Measurements from ENCODE around the gene RDM1. TPM values are rescaled to one million over a fixed set of nuclear protein-coding genes. Genes with fewer than 3 reads are reported as not detected.

RDM1 gene
- polyA plus RNA-seq, 2 donors, result 0.55 TPM

- Histone ChIP-seq H3K27ac (ENCODE audit: low read depth in 2 of 2, low read length in 1 of 2) (no peak overlapping the region), H3K27me3 (ENCODE audit: control insufficient read depth in 1 of 2, insufficient read depth in 2 of 2, low read length in 2 of 2) (no peaks in the 10 kb centered on the region), H3K9me3 (ENCODE audit: control insufficient read depth in 2 of 2, insufficient read depth in 1 of 2, low read depth in 1 of 2, low read length in 1 of 2) (no peaks in the 10 kb centered on the region), H3K4me3 (ENCODE audit: low read depth in 1 of 2, low read length in 2 of 2) (no peak overlapping the region), H3K36me3 (ENCODE audit: control insufficient read depth in 2 of 2, insufficient read depth in 2 of 2, low read length in 1 of 2) (no peaks in the 10 kb centered on the region), H3K4me1 (ENCODE audit: control insufficient read depth in 2 of 2, insufficient read depth in 2 of 2, low read length in 1 of 2) (no peaks in the 10 kb centered on the region)
- 64 to 65% methylated on average over 3 of the region's 3 CpGs for WGBS, 2 donors
Measured at GRCh38 chr17:35915153-35915964, 15.2 kb downstream of the RDM1 start.

GRCh38 chr17:35914354-35914753 lies 16.2 kb downstream of the RDM1 start:
- no peaks in the 10 kb centered on the region for H3K4me1 ChIP-seq (ENCODE audit: control insufficient read depth in 2 of 2, insufficient read depth in 2 of 2, low read length in 1 of 2)
- no peaks in the 10 kb centered on the region for H3K9me3 ChIP-seq (ENCODE audit: control insufficient read depth in 2 of 2, insufficient read depth in 1 of 2, low read depth in 1 of 2, low read length in 1 of 2)
- H3K27ac ChIP-seq (ENCODE audit: low read depth in 2 of 2, low read length in 1 of 2), result no peak overlapping the region
- H3K27me3 ChIP-seq (ENCODE audit: control insufficient read depth in 1 of 2, insufficient read depth in 2 of 2, low read length in 2 of 2), result no peaks in the 10 kb centered on the region
- no peak overlapping the region for H3K4me3 ChIP-seq (ENCODE audit: low read depth in 1 of 2, low read length in 2 of 2)
- H3K36me3 ChIP-seq (ENCODE audit: control insufficient read depth in 2 of 2, insufficient read depth in 2 of 2, low read length in 1 of 2), result no peaks in the 10 kb centered on the region
- 90 to 95% methylated on average over 1 of the region's 1 CpG for WGBS, 2 donors

GRCh38 chr17:35913609-35914008 lies 17.0 kb downstream of the RDM1 start:
- no peak overlapping the region for H3K4me3 ChIP-seq (ENCODE audit: low read depth in 1 of 2, low read length in 2 of 2)
- H3K27me3 ChIP-seq (ENCODE audit: control insufficient read depth in 1 of 2, insufficient read depth in 2 of 2, low read length in 2 of 2), result no peaks in the 10 kb centered on the region
- H3K27ac ChIP-seq (ENCODE audit: low read depth in 2 of 2, low read length in 1 of 2), result no peak overlapping the region
- WGBS, 2 donors, result 72 to 83% methylated on average over 4 of the region's 4 CpGs
- H3K36me3 ChIP-seq (ENCODE audit: control insufficient read depth in 2 of 2, insufficient read depth in 2 of 2, low read length in 1 of 2), result no peaks in the 10 kb centered on the region
- H3K9me3 ChIP-seq (ENCODE audit: control insufficient read depth in 2 of 2, insufficient read depth in 1 of 2, low read depth in 1 of 2, low read length in 1 of 2), result no peaks in the 10 kb centered on the region
- no peaks in the 10 kb centered on the region for H3K4me1 ChIP-seq (ENCODE audit: control insufficient read depth in 2 of 2, insufficient read depth in 2 of 2, low read length in 1 of 2)

- Histone ChIP-seq H3K9me3 (ENCODE audit: control insufficient read depth in 2 of 2, insufficient read depth in 1 of 2, low read depth in 1 of 2, low read length in 1 of 2) (no peaks in the 10 kb centered on the region), H3K4me3 (ENCODE audit: low read depth in 1 of 2, low read length in 2 of 2) (no peak overlapping the region), H3K27ac (ENCODE audit: low read depth in 2 of 2, low read length in 1 of 2) (no peak overlapping the region), H3K36me3 (ENCODE audit: control insufficient read depth in 2 of 2, insufficient read depth in 2 of 2, low read length in 1 of 2) (no peaks in the 10 kb centered on the region), H3K27me3 (ENCODE audit: control insufficient read depth in 1 of 2, insufficient read depth in 2 of 2, low read length in 2 of 2) (no peaks in the 10 kb centered on the region), H3K4me1 (ENCODE audit: control insufficient read depth in 2 of 2, insufficient read depth in 2 of 2, low read length in 1 of 2) (no peaks in the 10 kb centered on the region)
- 71 to 82% methylated on average over 2 of the region's 2 CpGs for WGBS, 2 donors
Measured at GRCh38 chr17:35912942-35913341, 17.6 kb downstream of the RDM1 start.

- 97% methylated on average over 3 of the region's 3 CpGs for WGBS, 2 donors
- Histone ChIP-seq H3K27me3 (ENCODE audit: control insufficient read depth in 1 of 2, insufficient read depth in 2 of 2, low read length in 2 of 2) (no peaks in the 10 kb centered on the region), H3K36me3 (ENCODE audit: control insufficient read depth in 2 of 2, insufficient read depth in 2 of 2, low read length in 1 of 2) (no peaks in the 10 kb centered on the region), H3K4me1 (ENCODE audit: control insufficient read depth in 2 of 2, insufficient read depth in 2 of 2, low read length in 1 of 2) (no peaks in the 10 kb centered on the region), H3K4me3 (ENCODE audit: low read depth in 1 of 2, low read length in 2 of 2) (no peak overlapping the region), H3K9me3 (ENCODE audit: control insufficient read depth in 2 of 2, insufficient read depth in 1 of 2, low read depth in 1 of 2, low read length in 1 of 2) (no peaks in the 10 kb centered on the region), H3K27ac (ENCODE audit: low read depth in 2 of 2, low read length in 1 of 2) (no peak overlapping the region)
Measured at GRCh38 chr17:35912339-35912912, 18.1 kb downstream of the RDM1 start.

GRCh38 chr17:35909408-35909807 lies 21.2 kb downstream of the RDM1 start:
- H3K27me3 ChIP-seq (ENCODE audit: control insufficient read depth in 1 of 2, insufficient read depth in 2 of 2, low read length in 2 of 2), result no peaks in the 10 kb centered on the region
- no peak overlapping the region for H3K4me3 ChIP-seq (ENCODE audit: low read depth in 1 of 2, low read length in 2 of 2)

GRCh38 chr17:35907691-35908090 lies 22.9 kb downstream of the RDM1 start:
- H3K27me3 ChIP-seq (ENCODE audit: control insufficient read depth in 1 of 2, insufficient read depth in 2 of 2, low read length in 2 of 2), result no peaks in the 10 kb centered on the region
- H3K4me3 ChIP-seq (ENCODE audit: low read depth in 1 of 2, low read length in 2 of 2), result no peak overlapping the region
- H3K4me1 ChIP-seq (ENCODE audit: control insufficient read depth in 2 of 2, insufficient read depth in 2 of 2, low read length in 1 of 2), result no peaks in the 10 kb centered on the region
- H3K9me3 ChIP-seq (ENCODE audit: control insufficient read depth in 2 of 2, insufficient read depth in 1 of 2, low read depth in 1 of 2, low read length in 1 of 2), result no peaks in the 10 kb centered on the region
- no peaks in the 10 kb centered on the region for H3K36me3 ChIP-seq (ENCODE audit: control insufficient read depth in 2 of 2, insufficient read depth in 2 of 2, low read length in 1 of 2)
- WGBS, 2 donors, result 77 to 82% methylated on average over 5 of the region's 5 CpGs
- no peak overlapping the region for H3K27ac ChIP-seq (ENCODE audit: low read depth in 2 of 2, low read length in 1 of 2)

More at GRCh38 chr17:35909408-35909807, 21.2 kb downstream of the RDM1 start:
- no peaks in the 10 kb centered on the region for H3K4me1 ChIP-seq (ENCODE audit: control insufficient read depth in 2 of 2, insufficient read depth in 2 of 2, low read length in 1 of 2)
- H3K9me3 ChIP-seq (ENCODE audit: control insufficient read depth in 2 of 2, insufficient read depth in 1 of 2, low read depth in 1 of 2, low read length in 1 of 2), result no peaks in the 10 kb centered on the region
- H3K36me3 ChIP-seq (ENCODE audit: control insufficient read depth in 2 of 2, insufficient read depth in 2 of 2, low read length in 1 of 2), result no peaks in the 10 kb centered on the region
- 82 to 87% methylated on average over 3 of the region's 3 CpGs for WGBS, 2 donors
- H3K27ac ChIP-seq (ENCODE audit: low read depth in 2 of 2, low read length in 1 of 2), result no peak overlapping the region

- WGBS, 2 donors, result 66 to 78% methylated on average over 3 of the region's 3 CpGs
- no peak overlapping the region for H3K4me3 ChIP-seq (ENCODE audit: low read depth in 1 of 2, low read length in 2 of 2)
Measured at GRCh38 chr17:35906926-35907637, 23.5 kb downstream of the RDM1 start.

GRCh38 chr17:35906191-35906925 lies 24.2 kb downstream of the RDM1 start:
- H3K4me1 ChIP-seq (ENCODE audit: control insufficient read depth in 2 of 2, insufficient read depth in 2 of 2, low read length in 1 of 2), result no peaks in the 10 kb centered on the region
- H3K36me3 ChIP-seq (ENCODE audit: control insufficient read depth in 2 of 2, insufficient read depth in 2 of 2, low read length in 1 of 2), result no peaks in the 10 kb centered on the region
- no peak overlapping the region for H3K27ac ChIP-seq (ENCODE audit: low read depth in 2 of 2, low read length in 1 of 2)
- no peak overlapping the region for H3K4me3 ChIP-seq (ENCODE audit: low read depth in 1 of 2, low read length in 2 of 2)
- 90 to 91% methylated on average over 5 of the region's 5 CpGs for WGBS, 2 donors
- no peaks in the 10 kb centered on the region for H3K9me3 ChIP-seq (ENCODE audit: control insufficient read depth in 2 of 2, insufficient read depth in 1 of 2, low read depth in 1 of 2, low read length in 1 of 2)
- H3K27me3 ChIP-seq (ENCODE audit: control insufficient read depth in 1 of 2, insufficient read depth in 2 of 2, low read length in 2 of 2), result no peaks in the 10 kb centered on the region

More at GRCh38 chr17:35906926-35907637, 23.5 kb downstream of the RDM1 start:
- Histone ChIP-seq H3K27me3 (ENCODE audit: control insufficient read depth in 1 of 2, insufficient read depth in 2 of 2, low read length in 2 of 2) (no peaks in the 10 kb centered on the region), H3K4me1 (ENCODE audit: control insufficient read depth in 2 of 2, insufficient read depth in 2 of 2, low read length in 1 of 2) (no peaks in the 10 kb centered on the region), H3K27ac (ENCODE audit: low read depth in 2 of 2, low read length in 1 of 2) (no peak overlapping the region), H3K9me3 (ENCODE audit: control insufficient read depth in 2 of 2, insufficient read depth in 1 of 2, low read depth in 1 of 2, low read length in 1 of 2) (no peaks in the 10 kb centered on the region), H3K36me3 (ENCODE audit: control insufficient read depth in 2 of 2, insufficient read depth in 2 of 2, low read length in 1 of 2) (no peaks in the 10 kb centered on the region)
